Measurements from ENCODE around the gene RTTN. TPM values are rescaled to one million over a fixed set of nuclear protein-coding genes. Genes with fewer than 3 reads are reported as not detected.

RTTN gene
- total RNA-seq, 2 donors from 2014 or later: 13.0 to 20.1 TPM

GRCh38 chr18:70015127-70015526 is 190.4 kb downstream of the RTTN start:
- WGBS, 2 donors: 81 to 84% methylated on average over 7 of the region's 7 CpGs
- no peak for ATAC-seq

GRCh38 chr18:70005580-70005979 is 199.9 kb downstream of the RTTN start:
- Histone ChIP-seq H3K36me3 (replicated peaks in 1 of 2; ENCODE audit: insufficient read depth in 1 of 2, low read depth in 2 of 2) (no peaks in the 10 kb centered on the region), H3K27ac (peak overlapping the region in 3 of 4 donors; percentile 59 to 65 (median 63)), H3K27me3 (no peaks in the 10 kb centered on the region), H3K4me1 (peaks cover 14% of the 10 kb centered on the region), H3K9me3 (no peaks in the 10 kb centered on the region), H3K4me3 (no peak overlapping the region)
- TF ChIP-seq CTCF (IDR thresholded peaks at IDR 0.05) (no peak), POLR2A (IDR thresholded peaks at IDR 0.05) (no peak)
- WGBS, 2 donors: 37 to 40% methylated on average over 3 of the region's 3 CpGs
- ATAC-seq: peak; percentile 81
- peak in 3 of 4 donors; percentile 9 to 35 (median 16) for DNase-seq
- intact Hi-C loops (cut with DNase I): no loop called here

More at GRCh38 chr18:70015127-70015526, 190.4 kb downstream of the RTTN start:
- intact Hi-C loops (cut with DNase I): no loop called here
- H3K27me3 ChIP-seq: no peaks in the 10 kb centered on the region
- TF ChIP-seq POLR2A (IDR thresholded peaks at IDR 0.05): no peak
- TF ChIP-seq CTCF (IDR thresholded peaks at IDR 0.05): no peak
- no peaks in the 10 kb centered on the region for H3K9me3 ChIP-seq
- no peak overlapping the region for H3K4me3 ChIP-seq
- DNase-seq: no peak
- peaks cover 6% of the 10 kb centered on the region for H3K4me1 ChIP-seq
- H3K36me3 ChIP-seq (replicated peaks in 1 of 2; ENCODE audit: insufficient read depth in 1 of 2, low read depth in 2 of 2): no peaks in the 10 kb centered on the region
- H3K27ac ChIP-seq: no peak overlapping the region

GRCh38 chr18:70004696-70005095 is 200.8 kb downstream of the RTTN start:
- Histone ChIP-seq H3K27me3 (no peaks in the 10 kb centered on the region), H3K4me3 (no peak overlapping the region), H3K9me3 (no peaks in the 10 kb centered on the region), H3K4me1 (peaks cover 14% of the 10 kb centered on the region), H3K27ac (peak overlapping the region in 3 of 4 donors; percentile 59 to 65 (median 63)), H3K36me3 (replicated peaks in 1 of 2; ENCODE audit: insufficient read depth in 1 of 2, low read depth in 2 of 2) (no peaks in the 10 kb centered on the region)
- intact Hi-C loops (cut with DNase I): no loop called here
- TF ChIP-seq CTCF (IDR thresholded peaks at IDR 0.05) (no peak), POLR2A (IDR thresholded peaks at IDR 0.05) (no peak)
- 34 to 38% methylated on average over 4 of the region's 4 CpGs for WGBS, 2 donors
- ATAC-seq (peak; percentile 80), DNase-seq (peak in 1 of 4 donors; percentile 3)

GRCh38 chr18:69999656-70000055 is 205.8 kb downstream of the RTTN start:
- Histone ChIP-seq H3K9me3 (no peaks in the 10 kb centered on the region), H3K4me1 (peaks cover 10% of the 10 kb centered on the region), H3K4me3 (no peak overlapping the region), H3K27ac (no peak overlapping the region), H3K36me3 (replicated peaks in 1 of 2; ENCODE audit: insufficient read depth in 1 of 2, low read depth in 2 of 2) (no peaks in the 10 kb centered on the region), H3K27me3 (no peaks in the 10 kb centered on the region)
- 79 to 84% methylated on average over 9 of the region's 9 CpGs for WGBS, 2 donors
- TF ChIP-seq CTCF (IDR thresholded peaks at IDR 0.05) (no peak), POLR2A (IDR thresholded peaks at IDR 0.05) (no peak)
- intact Hi-C loops (cut with DNase I): no loop called here
- DNase-seq (no peak), ATAC-seq (no peak)

- H3K36me3 ChIP-seq (replicated peaks in 1 of 2; ENCODE audit: insufficient read depth in 1 of 2, low read depth in 2 of 2): no peaks in the 10 kb centered on the region
- H3K4me1 ChIP-seq: peaks cover 6% of the 10 kb centered on the region
- no peaks in the 10 kb centered on the region for H3K9me3 ChIP-seq
- H3K27me3 ChIP-seq: no peaks in the 10 kb centered on the region
- no peak for TF ChIP-seq CTCF (IDR thresholded peaks at IDR 0.05)
- TF ChIP-seq POLR2A (IDR thresholded peaks at IDR 0.05): no peak
- intact Hi-C loops (cut with DNase I): no loop called here
- no peak for ATAC-seq
- no peak overlapping the region for H3K27ac ChIP-seq
- H3K4me3 ChIP-seq: no peak overlapping the region
- no peak for DNase-seq
Measured at GRCh38 chr18:69998523-69998987, 206.9 kb downstream of the RTTN start.

Measured in body of pancreas (tissue), 4 donors.